Mesendoderm (in vitro differentiated cells): Measurements from ENCODE around the gene TIGD7.

Experiments
- DNase-seq: peaks from one replicate; pipeline ENCODE4 v3.0.0; 2013
- H2AK5ac ChIP-seq: 2 replicates; pipeline ENCODE4 v1.6.1; 2013; ENCODE audit warnings: low read length, inconsistent platforms
- H2BK120ac ChIP-seq: 2 replicates; pipeline ENCODE4 v1.6.1; 2013; ENCODE audit warnings: low read depth, mild to moderate bottlenecking, low read length, moderate library complexity, mixed read lengths
- H2BK15ac ChIP-seq: replicated peaks from 2 replicates; pipeline ENCODE4 v1.6.1; 2013; ENCODE audit warnings: low read depth, mild to moderate bottlenecking, moderate library complexity
- H2BK5ac ChIP-seq: 2 replicates; pipeline ENCODE4 v1.6.1; 2013; ENCODE audit warnings: low read length, inconsistent platforms
- H3K18ac ChIP-seq: 2 replicates; pipeline ENCODE4 v1.6.1; 2013; ENCODE audit warnings: mild to moderate bottlenecking, low read length, mixed read lengths
- H3K23ac ChIP-seq: one replicate; pipeline ENCODE4 v1.6.1; 2013; ENCODE audit warnings: low read length
- H3K27ac ChIP-seq: 2 replicates; pipeline ENCODE4 v1.5.1; 2013; ENCODE audit warnings: low read depth, mild to moderate bottlenecking, inconsistent platforms, low read length, moderate library complexity
- H3K27me3 ChIP-seq: 2 replicates; pipeline ENCODE4 v1.6.1; 2013; ENCODE audit warnings: low read length, control low read depth, mild to moderate bottlenecking, inconsistent platforms; ENCODE audit not compliant: insufficient read depth, poor library complexity
- H3K36me3 ChIP-seq: 2 replicates; pipeline ENCODE4 v1.6.1; 2013; ENCODE audit warnings: low read length, inconsistent platforms; ENCODE audit not compliant: control insufficient read depth, insufficient read depth
- H3K4ac ChIP-seq: one replicate; pipeline ENCODE4 v1.6.1; 2013; ENCODE audit warnings: low read depth, mild to moderate bottlenecking, low read length, moderate library complexity
- H3K4me1 ChIP-seq: 2 replicates; pipeline ENCODE4 v1.6.1; 2013; ENCODE audit warnings: low read depth, low read length, inconsistent platforms; ENCODE audit not compliant: control insufficient read depth
- H3K4me2 ChIP-seq: 2 replicates; pipeline ENCODE4 v1.6.1; 2013; ENCODE audit warnings: low read length
- H3K4me3 ChIP-seq: 2 replicates; pipeline ENCODE4 v1.5.1; 2013; ENCODE audit warnings: mild to moderate bottlenecking, low read length
- H3K56ac ChIP-seq: one replicate; pipeline ENCODE4 v1.6.1; 2013; ENCODE audit warnings: low read length
- H3K79me1 ChIP-seq: 2 replicates; pipeline ENCODE4 v1.6.1; 2013; ENCODE audit warnings: low read length, inconsistent platforms
- H3K79me2 ChIP-seq: 2 replicates; pipeline ENCODE4 v1.6.1; 2013; ENCODE audit warnings: mild to moderate bottlenecking, low read length; ENCODE audit not compliant: control insufficient read depth, insufficient read depth
- H3K9ac ChIP-seq: 2 replicates; pipeline ENCODE4 v1.6.1; 2013; ENCODE audit warnings: low read length, inconsistent platforms
- H4K5ac ChIP-seq: one replicate; pipeline ENCODE4 v1.6.1; 2013; ENCODE audit warnings: low read length
- H4K8ac ChIP-seq: one replicate; pipeline ENCODE4 v1.6.1; 2013; ENCODE audit warnings: low read depth, mild to moderate bottlenecking, control low read depth, low read length, moderate library complexity
- WGBS: extraction: QIAGEN DNeasy Blood & Tissue Kit; methylation state at CpG from one replicate; pipeline ENCODE4 v1.1.7; 2013; ENCODE audit warnings: low lambda C conversion rate, missing lambda C conversion rate; ENCODE audit not compliant: insufficient coverage; ENCODE audit errors: extremely low coverage; 5-methylcytosine and 5-hydroxymethylcytosine counted together

The TIGD7 gene

GRCh38 chr16:3266873-3267537 is 38.2 kb downstream of the TIGD7 start:
- H3K36me3 ChIP-seq: no peaks in the 10 kb centered on the region
- H2BK5ac ChIP-seq: no peak overlapping the region
- H2AK5ac ChIP-seq: no peak overlapping the region
- no peak overlapping the region for H3K56ac ChIP-seq
- no CpG with 5 or more reads among the region's 5 CpGs for WGBS
- no peak overlapping the region for H3K18ac ChIP-seq
- peak; percentile 33 for DNase-seq
- H4K5ac ChIP-seq: no peak overlapping the region
- H3K79me1 ChIP-seq: no peaks in the 10 kb centered on the region
- no peak overlapping the region for H3K4me3 ChIP-seq
- H3K23ac ChIP-seq: no peak overlapping the region
- no peak overlapping the region for H2BK120ac ChIP-seq
- H3K79me2 ChIP-seq: no peaks in the 10 kb centered on the region
- H3K27me3 ChIP-seq: no peaks in the 10 kb centered on the region
- H2BK15ac ChIP-seq: no peak overlapping the region
- no peak overlapping the region for H4K8ac ChIP-seq
- H3K9ac ChIP-seq: no peak overlapping the region
- no peak overlapping the region for H3K4ac ChIP-seq
- no peaks in the 10 kb centered on the region for H3K4me1 ChIP-seq
- no peak overlapping the region for H3K4me2 ChIP-seq
- H3K27ac ChIP-seq: no peak overlapping the region

- Histone ChIP-seq H3K79me2 (no peaks in the 10 kb centered on the region), H3K27me3 (no peaks in the 10 kb centered on the region), H4K8ac (no peak overlapping the region), H2BK15ac (no peak overlapping the region), H4K5ac (no peak overlapping the region), H3K36me3 (no peaks in the 10 kb centered on the region), H2AK5ac (no peak overlapping the region), H2BK120ac (no peak overlapping the region), H3K18ac (no peak overlapping the region), H3K4me2 (peak overlapping the region; percentile 52), H3K23ac (no peak overlapping the region), H3K4me1 (no peaks in the 10 kb centered on the region), H3K4ac (no peak overlapping the region), H3K56ac (peak overlapping the region; percentile 62), H3K4me3 (peak overlapping the region; percentile 5), H3K27ac (no peak overlapping the region), H3K79me1 (no peaks in the 10 kb centered on the region), H2BK5ac (no peak overlapping the region), H3K9ac (peak overlapping the region; percentile 21)
- DNase-seq: peak; percentile 96
- no CpG with 5 or more reads among the region's 77 CpGs for WGBS
Measured at GRCh38 chr16:3264137-3265036, 40.8 kb downstream of the TIGD7 start.

- Histone ChIP-seq H2AK5ac (no peak overlapping the region), H4K5ac (no peak overlapping the region), H3K23ac (no peak overlapping the region), H3K27ac (no peak overlapping the region), H3K56ac (no peak overlapping the region), H2BK5ac (no peak overlapping the region), H3K4me3 (no peak overlapping the region), H3K27me3 (no peaks in the 10 kb centered on the region), H3K4me2 (no peak overlapping the region), H4K8ac (no peak overlapping the region), H2BK15ac (no peak overlapping the region), H3K79me2 (no peaks in the 10 kb centered on the region), H2BK120ac (no peak overlapping the region), H3K4ac (no peak overlapping the region), H3K36me3 (no peaks in the 10 kb centered on the region), H3K18ac (no peak overlapping the region), H3K9ac (no peak overlapping the region), H3K79me1 (no peaks in the 10 kb centered on the region), H3K4me1 (no peaks in the 10 kb centered on the region)
- no CpG with 5 or more reads among the region's 4 CpGs for WGBS
- DNase-seq: no peak
Measured at GRCh38 chr16:3262517-3262916, 42.7 kb downstream of the TIGD7 start.

- WGBS: no CpG with 5 or more reads among the region's 8 CpGs
- Histone ChIP-seq H3K18ac (no peak overlapping the region), H2BK120ac (no peak overlapping the region), H2BK15ac (no peak overlapping the region), H3K36me3 (no peaks in the 10 kb centered on the region), H2AK5ac (no peak overlapping the region), H3K27me3 (no peaks in the 10 kb centered on the region), H2BK5ac (no peak overlapping the region), H3K56ac (no peak overlapping the region), H3K9ac (no peak overlapping the region), H3K4me2 (no peak overlapping the region), H4K8ac (no peak overlapping the region), H3K79me2 (no peaks in the 10 kb centered on the region), H4K5ac (no peak overlapping the region), H3K79me1 (no peaks in the 10 kb centered on the region), H3K4me1 (no peaks in the 10 kb centered on the region), H3K27ac (no peak overlapping the region), H3K4me3 (no peak overlapping the region), H3K23ac (no peak overlapping the region), H3K4ac (no peak overlapping the region)
- no peak for DNase-seq
Measured at GRCh38 chr16:3259836-3260235, 45.4 kb downstream of the TIGD7 start.

- Histone ChIP-seq H3K56ac (no peak overlapping the region), H3K4me1 (no peaks in the 10 kb centered on the region), H3K79me1 (no peaks in the 10 kb centered on the region), H2BK15ac (no peak overlapping the region), H2AK5ac (no peak overlapping the region), H2BK5ac (no peak overlapping the region), H4K5ac (no peak overlapping the region), H3K27me3 (no peaks in the 10 kb centered on the region), H4K8ac (no peak overlapping the region), H3K4me2 (no peak overlapping the region), H3K79me2 (no peaks in the 10 kb centered on the region), H3K23ac (no peak overlapping the region), H3K18ac (no peak overlapping the region), H3K4me3 (no peak overlapping the region), H3K4ac (no peak overlapping the region), H3K9ac (no peak overlapping the region), H3K27ac (no peak overlapping the region), H3K36me3 (no peaks in the 10 kb centered on the region), H2BK120ac (no peak overlapping the region)
- DNase-seq: no peak
- WGBS: no CpG with 5 or more reads among the region's 9 CpGs
Measured at GRCh38 chr16:3256866-3257465, 48.3 kb downstream of the TIGD7 start.
